PC-9 (cell line): Measurements from ENCODE around the gene TAF1A.

Source experiments
- CTCF ChIP-seq: fragments of 200-600 bp; sonication (generic); conservative IDR thresholded peaks from 2 replicates; pipeline ENCODE4 v1.6.1; 2017; ENCODE audit warnings: mixed run types, antibody characterized with exemption, mild to moderate bottlenecking, moderate library complexity
- EZH2 ChIP-seq: fragments of 200-600 bp; sonication (generic); IDR thresholded peaks from 2 replicates; pipeline ENCODE4 v1.8.0; 2017; ENCODE audit warnings: antibody characterized with exemption, low read depth

GRCh38 chr1:222634180-222635013 is 44.7 kb upstream of the TAF1A start:
- TF ChIP-seq CTCF: peak; percentile 94
- TF ChIP-seq EZH2: no peak
